Mesothelial cell of epicardium (in vitro differentiated cells): ENCODE measurements around the gene RILPL2. TPM values are rescaled to one million over a fixed set of nuclear protein-coding genes. Genes with fewer than 3 reads are reported as not detected.
"Not testable (repeated sequence)": the region's sequence is repeated elsewhere in the genome, so short reads cannot be mapped to it uniquely, and the experiment has no call there.

Experiments used
- DNase-seq, 2 experiments: peaks; one replicate each; pipeline ENCODE4 v3.0.0; 2021; ENCODE audit warnings: low spot score in 2 of 2; ENCODE audit not compliant: unreplicated experiment in 2 of 2
- H3K27ac Mint-ChIP-seq: 2 replicates; pipeline ENCODE4 v1.8.0; 2021; ENCODE audit warnings: mixed read lengths
- H3K27me3 Mint-ChIP-seq: 2 replicates; pipeline ENCODE4 v1.8.0; 2021; ENCODE audit warnings: low read depth, mixed read lengths
- H3K36me3 Mint-ChIP-seq: 2 replicates; pipeline ENCODE4 v1.8.0; 2021; ENCODE audit warnings: mixed read lengths
- H3K4me1 Mint-ChIP-seq: 2 replicates; pipeline ENCODE4 v1.8.0; 2021; ENCODE audit warnings: mixed read lengths
- H3K4me3 Mint-ChIP-seq: 2 replicates; pipeline ENCODE4 v1.8.0; 2021; ENCODE audit warnings: mild to moderate bottlenecking, moderate library complexity, mixed read lengths
- H3K9me3 Mint-ChIP-seq: 2 replicates; pipeline ENCODE4 v1.8.0; 2021; ENCODE audit warnings: mixed read lengths
- CTCF ChIP-seq: fragments of 200-600 bp; sonication (generic); IDR thresholded peaks from one replicate; pipeline ENCODE4 v1.5.0; 2021; ENCODE audit warnings: antibody characterized with exemption; ENCODE audit not compliant: unreplicated experiment
- total RNA-seq: library from RNA; stranded (reverse); gene quantifications from 3 replicates; pipeline ENCODE4 v1.2.1, GENCODE V29; 2021

Gene RILPL2
- total RNA-seq, 1 donor from 2014 or later, result 2.4 TPM

DNA sequence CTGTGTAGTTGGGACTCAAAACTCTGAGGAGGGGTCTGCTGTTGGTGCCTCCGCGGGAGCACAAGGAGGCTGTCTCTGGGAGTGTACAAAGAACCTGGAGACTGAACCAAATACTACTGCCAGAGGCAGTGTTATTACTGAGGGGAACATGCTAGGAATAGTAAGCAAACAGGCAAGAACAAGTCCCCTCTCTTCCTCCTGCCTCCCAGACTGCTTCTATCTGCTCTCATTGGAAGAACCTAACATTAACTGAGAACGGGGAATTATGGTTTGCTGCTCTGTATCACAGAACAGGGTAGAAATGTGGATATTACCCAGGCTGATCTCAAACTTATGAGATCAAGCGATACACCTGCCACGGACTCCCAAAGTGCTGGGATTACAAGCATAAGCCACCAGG lies 57.1 kb downstream of the RILPL2 start:
- H3K4me1 Mint-ChIP-seq, result peaks cover 2% of the 10 kb centered on the region
- DNase-seq, result no peak
- no peaks in the 10 kb centered on the region for H3K9me3 Mint-ChIP-seq
- H3K27me3 Mint-ChIP-seq, result no peaks in the 10 kb centered on the region
- peak overlapping the region; percentile 68 for H3K27ac Mint-ChIP-seq
- H3K4me3 Mint-ChIP-seq, result no peak overlapping the region
- TF ChIP-seq CTCF, result no peak
- H3K36me3 Mint-ChIP-seq, result no peaks in the 10 kb centered on the region

DNA sequence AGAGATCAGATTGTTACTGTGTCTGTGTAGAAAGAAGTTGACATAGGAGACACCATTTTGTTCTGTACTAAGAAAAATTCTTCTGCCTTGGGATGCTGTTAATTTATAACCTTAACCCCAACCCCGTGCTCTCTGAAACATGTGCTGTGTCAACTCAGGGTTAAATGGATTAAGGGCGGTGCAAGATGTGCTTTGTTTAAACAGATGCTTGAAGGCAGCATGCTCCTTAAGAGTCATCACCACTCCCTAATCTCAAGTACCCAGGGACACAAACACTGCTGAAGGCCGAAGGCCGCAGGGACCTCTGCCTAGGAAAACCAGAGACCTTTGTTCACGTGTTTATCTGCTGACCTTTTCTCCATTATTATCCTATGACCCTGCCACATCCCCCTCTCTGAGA lies 64.1 kb downstream of the RILPL2 start:
- not testable (repeated sequence) for H3K4me1 Mint-ChIP-seq, H3K9me3 Mint-ChIP-seq, DNase-seq, H3K4me3 Mint-ChIP-seq, H3K27me3 Mint-ChIP-seq, H3K27ac Mint-ChIP-seq, H3K36me3 Mint-ChIP-seq

- not testable (repeated sequence) for H3K4me3 Mint-ChIP-seq, DNase-seq, H3K9me3 Mint-ChIP-seq, H3K27ac Mint-ChIP-seq, H3K36me3 Mint-ChIP-seq, H3K4me1 Mint-ChIP-seq, H3K27me3 Mint-ChIP-seq
Measured at GRCh38 chr12:123371667-123372368, 64.7 kb downstream of the RILPL2 start.

DNA sequence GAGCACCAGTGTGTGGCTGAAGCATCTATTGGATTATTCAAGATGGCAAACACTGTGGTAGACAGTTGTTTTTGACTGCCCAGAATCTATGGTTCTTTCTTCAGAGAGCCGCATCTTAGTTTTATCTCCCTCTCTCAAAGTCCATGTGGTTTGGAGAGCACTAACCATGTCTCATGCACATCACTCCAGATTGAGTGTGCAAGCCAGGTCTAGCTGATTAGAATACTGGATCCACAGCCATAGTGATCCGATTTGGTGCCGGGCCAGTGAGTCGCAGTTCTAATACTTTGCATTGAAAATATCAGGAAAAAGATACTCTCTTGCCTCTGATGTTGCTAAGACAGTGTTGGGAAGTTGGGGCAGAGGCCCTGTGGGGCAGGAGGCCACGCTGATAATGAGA lies 67.3 kb downstream of the RILPL2 start:
- Mint-ChIP-seq H3K27ac (no peak overlapping the region), H3K4me1 (peaks cover 3% of the 10 kb centered on the region), H3K4me3 (no peak overlapping the region), H3K27me3 (no peaks in the 10 kb centered on the region), H3K36me3 (no peaks in the 10 kb centered on the region), H3K9me3 (no peaks in the 10 kb centered on the region)
- TF ChIP-seq CTCF, result no peak
- DNase-seq, result no peak

GRCh38 chr12:123368431-123368830 lies 68.1 kb downstream of the RILPL2 start:
- H3K27ac Mint-ChIP-seq, DNase-seq, H3K4me3 Mint-ChIP-seq, H3K9me3 Mint-ChIP-seq, H3K4me1 Mint-ChIP-seq, H3K36me3 Mint-ChIP-seq, H3K27me3 Mint-ChIP-seq: not testable (repeated sequence)

DNA sequence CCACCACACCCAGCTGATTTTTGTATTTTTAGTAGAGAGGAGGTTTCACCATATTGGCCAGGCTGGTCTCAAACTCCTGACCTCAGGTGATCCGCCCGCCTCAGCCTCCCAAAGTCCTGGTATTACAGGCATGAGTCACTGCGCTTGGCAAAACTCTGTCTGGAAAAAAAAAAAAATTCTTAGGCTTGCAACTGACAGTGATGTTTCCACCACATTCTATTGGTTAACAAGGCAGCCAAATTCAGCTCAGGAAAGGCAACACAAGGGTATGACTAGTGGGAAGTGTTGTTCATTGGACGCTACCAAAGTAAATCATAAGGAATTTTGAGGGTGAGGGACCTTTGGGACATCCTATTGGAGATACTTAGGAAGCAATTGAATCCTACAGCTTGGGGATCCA lies 69.0 kb downstream of the RILPL2 start:
- H3K4me1 Mint-ChIP-seq, result peaks cover 12% of the 10 kb centered on the region
- no peak overlapping the region for H3K27ac Mint-ChIP-seq
- H3K36me3 Mint-ChIP-seq, result no peaks in the 10 kb centered on the region
- H3K4me3 Mint-ChIP-seq, result no peak overlapping the region
- DNase-seq, result no peak
- H3K9me3 Mint-ChIP-seq, result no peaks in the 10 kb centered on the region
- no peaks in the 10 kb centered on the region for H3K27me3 Mint-ChIP-seq
- no peak for TF ChIP-seq CTCF

Other genes starting within 250 kb of the RILPL2 start
- 35.7 to 40.9 TPM (median 36.5 TPM) in 3 replicates for gene MPHOSPH9, start 203.5 kb downstream of the RILPL2 start, total RNA-seq
- 15.3 to 16.6 TPM (median 15.7 TPM) in 3 replicates for gene MTRFR, start 203.2 kb downstream of the RILPL2 start, total RNA-seq
- 108 to 117 TPM (median 113 TPM) in 3 replicates for gene CDK2AP1, start 164.8 kb downstream of the RILPL2 start, total RNA-seq
- 35.0 to 38.0 TPM (median 36.2 TPM) in 3 replicates for gene SBNO1, start 71.8 kb downstream of the RILPL2 start, total RNA-seq
- gene KMT5A, start 52.6 kb downstream of the RILPL2 start, total RNA-seq, result 36.0 to 37.6 TPM (median 37.0 TPM) in 3 replicates
- gene SNRNP35, start 21.5 kb upstream of the RILPL2 start, total RNA-seq, result 25.0 to 27.7 TPM (median 25.8 TPM) in 3 replicates
- gene RILPL1, start 97.0 kb upstream of the RILPL2 start, total RNA-seq, result 40.9 to 49.5 TPM (median 45.4 TPM) in 3 replicates
- 154 to 159 TPM (median 159 TPM) in 3 replicates for gene TMED2, start 147.9 kb upstream of the RILPL2 start, total RNA-seq
- gene DDX55, start 165.4 kb upstream of the RILPL2 start, total RNA-seq, result 28.9 to 32.8 TPM (median 30.9 TPM) in 3 replicates
- gene EIF2B1, start 197.0 kb upstream of the RILPL2 start, total RNA-seq, result 45.9 to 51.4 TPM (median 50.0 TPM) in 3 replicates
- gene GTF2H3, start 197.1 kb upstream of the RILPL2 start, total RNA-seq, result 36.1 to 38.7 TPM (median 36.4 TPM) in 3 replicates
- gene TCTN2, start 234.4 kb upstream of the RILPL2 start, total RNA-seq, result 15.7 to 16.8 TPM (median 16.8 TPM) in 3 replicates